Kidney epithelial cell (primary cell): ENCODE data around the gene NFIB. TPM values are rescaled to one million over a fixed set of nuclear protein-coding genes. Genes with fewer than 3 reads are reported as not detected.

Experiments used
- DNase-seq: peaks from one replicate; pipeline ENCODE4 v3.0.0-alpha.2; 2010; ENCODE audit warnings: low read depth
- H3K27me3 ChIP-seq: 2 replicates; pipeline ENCODE4 v1.6.0; 2011; ENCODE audit warnings: low read length; ENCODE audit not compliant: control insufficient read depth, insufficient read depth
- H3K36me3 ChIP-seq: 2 replicates; pipeline ENCODE4 v1.5.1; 2011; ENCODE audit warnings: low read length; ENCODE audit not compliant: control insufficient read depth, insufficient read depth
- H3K4me3 ChIP-seq: 2 replicates; pipeline ENCODE4 v1.5.1; 2011; ENCODE audit warnings: low read depth, mild to moderate bottlenecking, control low read depth, low read length
- total RNA-seq: library from RNA; depleted of rRNA; stranded (reverse); fragments of >200 nt; gene quantifications from 2 replicates; pipeline ENCODE4 v1.2.3, GENCODE V29; 2015
- TF ChIP-seq, protein P1 (sequence below): IDR thresholded peaks from 2 replicates; pipeline ENCODE4 v1.5.1; 2011; ENCODE audit warnings: mild to moderate bottlenecking, moderate library complexity, low read length, control low read depth, inconsistent platforms; ENCODE audit not compliant: insufficient read depth, poor library complexity, severe bottlenecking

NFIB gene
- total RNA-seq, 1 donor from 2014 or later, result 3.3 TPM

DNA sequence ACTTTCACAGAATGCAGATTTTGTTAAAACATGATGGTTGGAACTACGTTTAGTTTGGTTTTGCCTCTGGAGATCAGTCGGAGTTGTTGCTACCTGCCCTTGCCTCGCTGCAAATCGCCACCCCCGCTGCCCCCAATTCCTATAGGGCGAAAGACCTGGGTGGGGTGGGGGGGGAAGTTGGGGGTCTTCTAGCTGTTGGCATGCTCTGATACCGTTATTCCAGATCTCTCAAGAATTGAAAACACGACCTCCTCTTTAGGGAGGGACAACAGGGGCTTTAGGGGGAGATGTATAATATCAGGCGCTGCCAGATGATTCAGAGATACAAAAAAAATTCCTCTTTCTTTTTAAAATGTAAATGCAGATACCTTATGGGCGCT is 36.4 kb upstream of the NFIB start:
- Histone ChIP-seq H3K27me3 (peaks cover 61% of the 10 kb centered on the region), H3K36me3 (no peaks in the 10 kb centered on the region), H3K4me3 (no peak overlapping the region)
- TF ChIP-seq, protein P1, sequence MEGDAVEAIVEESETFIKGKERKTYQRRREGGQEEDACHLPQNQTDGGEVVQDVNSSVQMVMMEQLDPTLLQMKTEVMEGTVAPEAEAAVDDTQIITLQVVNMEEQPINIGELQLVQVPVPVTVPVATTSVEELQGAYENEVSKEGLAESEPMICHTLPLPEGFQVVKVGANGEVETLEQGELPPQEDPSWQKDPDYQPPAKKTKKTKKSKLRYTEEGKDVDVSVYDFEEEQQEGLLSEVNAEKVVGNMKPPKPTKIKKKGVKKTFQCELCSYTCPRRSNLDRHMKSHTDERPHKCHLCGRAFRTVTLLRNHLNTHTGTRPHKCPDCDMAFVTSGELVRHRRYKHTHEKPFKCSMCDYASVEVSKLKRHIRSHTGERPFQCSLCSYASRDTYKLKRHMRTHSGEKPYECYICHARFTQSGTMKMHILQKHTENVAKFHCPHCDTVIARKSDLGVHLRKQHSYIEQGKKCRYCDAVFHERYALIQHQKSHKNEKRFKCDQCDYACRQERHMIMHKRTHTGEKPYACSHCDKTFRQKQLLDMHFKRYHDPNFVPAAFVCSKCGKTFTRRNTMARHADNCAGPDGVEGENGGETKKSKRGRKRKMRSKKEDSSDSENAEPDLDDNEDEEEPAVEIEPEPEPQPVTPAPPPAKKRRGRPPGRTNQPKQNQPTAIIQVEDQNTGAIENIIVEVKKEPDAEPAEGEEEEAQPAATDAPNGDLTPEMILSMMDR, result no peak
- no peak for DNase-seq

DNA sequence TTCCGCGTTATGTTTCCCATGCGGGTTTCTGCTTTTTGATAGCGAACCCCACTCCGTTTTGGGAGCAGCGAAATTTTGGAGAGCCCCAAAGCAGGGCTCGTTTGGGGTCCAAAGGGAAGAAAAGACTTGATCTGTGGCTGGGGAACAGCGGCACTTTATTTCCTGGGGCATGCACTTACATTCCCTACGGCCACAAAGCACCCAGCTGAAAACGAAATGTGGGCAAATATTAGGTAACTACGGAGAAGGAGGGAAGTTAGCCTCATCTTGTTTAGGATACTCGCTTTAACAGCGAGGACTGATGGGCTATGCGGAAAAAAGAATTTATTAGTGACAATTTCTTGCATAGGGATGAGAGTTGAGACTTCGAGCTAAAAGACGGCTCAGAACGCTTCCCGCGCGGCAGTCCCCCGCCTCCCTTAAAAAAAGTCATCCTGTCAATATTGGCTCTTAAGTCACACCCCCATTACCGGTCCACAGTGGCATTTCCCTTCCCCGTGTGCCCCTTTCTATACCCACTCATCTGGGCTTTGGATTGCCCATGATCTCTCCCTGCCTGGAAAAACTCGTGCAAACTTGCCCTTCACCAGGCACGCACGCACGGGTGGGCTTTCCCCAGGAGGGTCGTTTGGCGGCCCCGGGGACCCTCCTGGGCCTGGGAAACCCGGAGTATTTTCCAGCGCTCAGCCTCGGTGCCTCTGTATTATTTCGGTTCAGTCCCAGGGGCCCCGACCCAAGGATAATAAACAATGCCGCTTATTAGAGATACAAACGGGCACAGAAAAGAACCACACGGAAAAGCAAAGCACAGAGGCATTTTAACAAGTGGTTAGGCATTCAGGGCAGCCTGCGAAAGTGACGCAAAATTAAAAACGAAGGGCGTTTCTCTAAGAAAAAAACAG is 35.8 kb upstream of the NFIB start:
- H3K4me3 ChIP-seq, result no peak overlapping the region

DNA sequence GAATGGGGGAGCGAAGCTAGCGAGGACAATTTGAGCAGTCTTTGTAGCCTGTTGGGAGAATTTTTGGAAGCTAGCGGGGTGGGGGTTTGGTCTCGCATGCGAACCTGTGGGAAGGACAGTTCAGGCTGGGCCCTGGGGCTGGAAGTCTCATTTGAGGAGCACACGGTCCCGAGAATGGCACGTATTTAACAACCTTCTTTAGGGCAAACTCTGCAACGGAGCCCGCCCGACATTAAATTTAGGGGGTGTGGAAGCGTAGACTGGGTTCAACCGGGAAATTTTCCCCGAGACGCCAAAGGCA is 35.2 kb upstream of the NFIB start:
- Histone ChIP-seq H3K4me3 (no peak overlapping the region), H3K27me3 (peaks cover 71% of the 10 kb centered on the region)
- TF ChIP-seq, protein P1, result no peak

More for the DNA sequence above, 35.8 kb upstream of the NFIB start:
- DNase-seq, result no peak
- Histone ChIP-seq H3K36me3 (no peaks in the 10 kb centered on the region), H3K27me3 (peaks cover 66% of the 10 kb centered on the region)
- TF ChIP-seq, protein P1, result no peak

DNA sequence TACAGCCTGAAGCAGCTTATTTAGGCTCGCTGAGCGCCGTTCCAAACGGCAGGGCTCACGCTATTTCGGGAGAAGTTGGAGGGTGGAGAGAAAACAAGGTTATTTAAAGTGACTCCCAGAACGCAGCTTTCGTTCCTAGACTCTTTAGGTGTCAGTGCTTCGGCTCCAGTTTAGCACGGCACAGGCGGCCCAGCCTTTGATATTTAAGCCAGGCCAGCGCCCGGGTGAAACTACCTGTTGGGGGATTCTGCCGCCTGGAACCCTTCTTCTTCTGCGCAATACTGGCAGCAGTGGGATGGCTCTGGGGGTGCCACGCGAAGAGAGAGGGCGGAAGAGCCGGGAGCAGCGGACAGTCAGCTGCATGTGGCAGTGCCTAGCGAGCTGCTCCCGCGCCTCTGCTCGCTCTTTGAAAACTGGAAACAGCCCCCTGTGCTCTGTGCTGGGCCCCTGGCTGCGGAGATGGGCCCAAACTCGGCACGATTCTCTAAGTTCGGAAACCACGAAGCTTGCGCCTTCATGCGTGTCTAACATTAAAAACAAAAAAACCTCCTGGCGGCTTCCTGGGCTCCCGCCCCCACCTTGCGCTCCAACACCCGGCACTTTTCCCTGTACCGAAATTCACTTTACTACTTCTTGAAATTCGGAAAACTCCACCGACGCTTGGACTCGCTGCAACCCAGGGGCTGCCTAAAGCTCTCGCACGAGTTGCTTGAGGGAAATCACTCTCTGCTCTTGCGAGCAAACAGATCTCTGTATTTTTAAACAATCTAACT is 34.6 kb upstream of the NFIB start:
- peaks cover 77% of the 10 kb centered on the region for H3K27me3 ChIP-seq
- TF ChIP-seq, protein P1, result no peak

More for the DNA sequence above, 35.2 kb upstream of the NFIB start:
- no peaks in the 10 kb centered on the region for H3K36me3 ChIP-seq
- no peak for DNase-seq

DNA sequence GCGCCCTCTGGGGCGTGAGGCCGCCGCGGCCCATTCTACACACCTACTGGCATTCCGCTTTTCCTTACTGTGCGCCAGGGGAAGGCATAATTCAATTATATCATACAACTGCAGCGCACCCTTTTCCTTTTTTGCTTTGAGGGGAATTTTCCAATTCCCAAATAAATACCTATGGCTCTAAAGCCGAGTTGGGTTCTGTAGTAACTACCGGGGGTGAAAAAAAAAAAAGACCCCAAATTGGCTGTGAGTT is 34.1 kb upstream of the NFIB start:
- H3K36me3 ChIP-seq, result no peaks in the 10 kb centered on the region
- peaks cover 81% of the 10 kb centered on the region for H3K27me3 ChIP-seq
- DNase-seq, result no peak
- TF ChIP-seq, protein P1, result no peak
- peak overlapping the region; percentile 19 for H3K4me3 ChIP-seq

More for the DNA sequence above, 34.6 kb upstream of the NFIB start:
- DNase-seq, result no peak
- H3K4me3 ChIP-seq, result no peak overlapping the region
- no peaks in the 10 kb centered on the region for H3K36me3 ChIP-seq
